A549 (cell line): ENCODE results near the gene RASSF8. TPM values are rescaled to one million over a fixed set of nuclear protein-coding genes. Genes with fewer than 3 reads are reported as not detected.

Source experiments
- ATAC-seq, 2 experiments: fragments of 200-7000 bp in 1 of 2; fragments of >200 bp in 1 of 2; cut with Nextera tagmentation in 1 of 2; cut with Tn5 transposase in 1 of 2; 3 replicates each; pipeline versions ENCODE4 v1.8.0 to v1.9.1; 2018 to 2020; ENCODE audit warnings: mild to moderate bottlenecking in 1 of 2, moderate library complexity in 1 of 2
- CTCF ChIA-PET: fragments of 300-600 bp; sonication (Branson Sonifier 250); formaldehyde crosslinking; extraction: SDS; loops from one replicate; lab custom pipeline; 2021; ENCODE audit warnings: antibody characterized with exemption, inconsistent platforms; lab: Yijun Ruan, JAX
- POLR2A ChIA-PET: fragments of 350-600 bp; formaldehyde crosslinking; extraction: SDS; loops from one replicate; lab custom pipeline; 2021; ENCODE audit warnings: antibody characterized with exemption, inconsistent platforms; lab: Yijun Ruan, JAX
- DNase-seq, 2 experiments: peaks; one replicate each; pipeline versions ENCODE4 v3.0.0 to v3.0.0-alpha.2; 2011 to 2016; ENCODE audit warnings: low read depth in 1 of 2, low spot score in 1 of 2
- FAIRE-seq: peaks from 2 replicates; lab custom pipeline; 2011; peaks lifted over from hg19 to GRCh38; lab: Jason Lieb, UNC
- H3K27ac ChIP-seq, 2 experiments: fragments of >200 bp; sonication (Bioruptor Twin); formaldehyde crosslinking; 3 replicates each; pipeline ENCODE4 v1.5.1; 2016 to 2017
- H3K4me1 ChIP-seq: fragments of >200 bp; sonication (Bioruptor Twin); formaldehyde crosslinking; 3 replicates; pipeline ENCODE4 v1.6.1; 2016
- H3K4me2 ChIP-seq: fragments of >200 bp; sonication (Bioruptor Twin); formaldehyde crosslinking; 3 replicates; pipeline ENCODE4 v1.6.1; 2016
- H3K4me3 ChIP-seq: fragments of >200 bp; sonication (Bioruptor Twin); formaldehyde crosslinking; 3 replicates; pipeline ENCODE4 v1.5.1; 2016
- H3K9me3 ChIP-seq: fragments of >200 bp; sonication (Bioruptor Twin); formaldehyde crosslinking; 3 replicates; pipeline ENCODE4 v1.6.1; 2016
- ATOH8 ChIP-seq: fragments of 250-450 bp; sonication (Bioruptor Pico); IDR thresholded peaks from 2 replicates; pipeline ENCODE4 v1.5.0; 2020; ENCODE audit warnings: low read depth, mild to moderate bottlenecking, moderate library complexity
- CTCF ChIP-seq: fragments of >200 bp; sonication (Bioruptor Twin); formaldehyde crosslinking; IDR thresholded peaks from 3 replicates; pipeline ENCODE4 v1.5.1; 2016
- E2F6 ChIP-seq: IDR thresholded peaks from 2 replicates; pipeline ENCODE4 v1.6.1; 2012; ENCODE audit warnings: low read depth, borderline replicate concordance
- EHMT2 ChIP-seq: fragments of 200-600 bp; sonication (generic); IDR thresholded peaks from 2 replicates; pipeline ENCODE4 v1.6.1; 2016; ENCODE audit warnings: antibody characterized with exemption, low read depth, mild to moderate bottlenecking, moderate library complexity
- ESRRA ChIP-seq: fragments of 150-350 bp; IDR thresholded peaks from 2 replicates; pipeline ENCODE4 v1.6.1; 2014; ENCODE audit warnings: mild to moderate bottlenecking, low read length, borderline replicate concordance
- FOSL2 ChIP-seq, 2 experiments: fragments of 450-650 bp in 1 of 2; fragments of >200 bp in 1 of 2; sonication (Bioruptor Twin) in 1 of 2; formaldehyde crosslinking; IDR thresholded peaks; 2 replicates each; pipeline versions ENCODE4 v1.5.0 to v1.6.1; 2016 to 2020; ENCODE audit warnings: mild to moderate bottlenecking in 1 of 2, moderate library complexity in 1 of 2
- GATA3 ChIP-seq: IDR thresholded peaks from 2 replicates; pipeline ENCODE4 v1.6.1; 2012; ENCODE audit warnings: borderline replicate concordance
- HDAC2 ChIP-seq: fragments of 200-600 bp; sonication (generic); IDR thresholded peaks from 2 replicates; pipeline ENCODE4 v1.6.1; 2016
- HOXA7 ChIP-seq: fragments of 250-450 bp; sonication (Bioruptor Pico); IDR thresholded peaks from 2 replicates; pipeline ENCODE4 v1.5.0; 2020; ENCODE audit warnings: mild to moderate bottlenecking, moderate library complexity
- KDM1A ChIP-seq: fragments of 200-600 bp; sonication (generic); IDR thresholded peaks from 2 replicates; pipeline ENCODE4 v1.6.1; 2016; ENCODE audit warnings: low read depth, mild to moderate bottlenecking
- MAFK ChIP-seq: fragments of 450-650 bp; IDR thresholded peaks from 2 replicates; pipeline ENCODE4 v1.6.1; 2014; ENCODE audit not compliant: partially characterized antibody
- PBX3 ChIP-seq: IDR thresholded peaks from 2 replicates; pipeline ENCODE4 v1.6.1; 2012
- POLR2AphosphoS2 ChIP-seq: conservative IDR thresholded peaks from 2 replicates; pipeline ENCODE4 v1.6.1; 2012; ENCODE audit warnings: low read length, improper control_type of control experiment, inconsistent platforms
- RAD21 ChIP-seq, 2 experiments: fragments of >200 bp in 1 of 2; sonication (Bioruptor Twin) in 1 of 2; formaldehyde crosslinking in 1 of 2; IDR thresholded peaks in 1 of 2; conservative IDR thresholded peaks in 1 of 2; 2 replicates in 1 of 2; 3 replicates in 1 of 2; pipeline ENCODE4 v1.6.1; 2012 to 2018; ENCODE audit warnings: inconsistent platforms in 1 of 2
- SREBF2 ChIP-seq: fragments of 450-650 bp; IDR thresholded peaks from 2 replicates; pipeline ENCODE4 v1.6.1; 2014; ENCODE audit warnings: mild to moderate bottlenecking, moderate library complexity
- TP53 ChIP-seq: fragments of 250-450 bp; sonication (Bioruptor Pico); IDR thresholded peaks from 2 replicates; pipeline ENCODE4 v1.5.0; 2021; ENCODE audit warnings: mild to moderate bottlenecking, moderate library complexity
- USF2 ChIP-seq: fragments of 450-650 bp; IDR thresholded peaks from 2 replicates; pipeline ENCODE4 v1.6.1; 2014; ENCODE audit warnings: antibody characterized with exemption
- ZC3H11A ChIP-seq: fragments of 450-650 bp; IDR thresholded peaks from 2 replicates; pipeline ENCODE4 v1.6.1; 2014; ENCODE audit warnings: antibody characterized with exemption, mild to moderate bottlenecking
- ZSCAN20 ChIP-seq: fragments of 250-450 bp; sonication (Bioruptor Pico); IDR thresholded peaks from 2 replicates; pipeline ENCODE4 v1.8.0; 2022; ENCODE audit warnings: mild to moderate bottlenecking, moderate library complexity
- WGBS: methylation state at CpG from one replicate; pipeline ENCODE4 v1.1.6; 2017; ENCODE audit errors: missing lambda C conversion rate; 5-methylcytosine and 5-hydroxymethylcytosine counted together
- polyA plus RNA-seq, 4 experiments: library from polyadenylated mRNA; depleted of rRNA in 3 of 4; stranded (reverse); fragments of >200 nt; fragmentation: RNase III in 1 of 4; extraction: RNeasy Plus Mini Kit Qiagen cat#74134 plus additional on column Dnase treatment in 1 of 4; gene quantifications; 2 replicates in 3 of 4; 3 replicates in 1 of 4; pipeline ENCODE4 v1.2.3, GENCODE V29; 2011 to 2017
- TF ChIP-seq, protein P1 (sequence below): fragments of >200 bp; sonication (Bioruptor Twin); formaldehyde crosslinking; IDR thresholded peaks from 3 replicates; pipeline ENCODE4 v1.6.1; 2016

The RASSF8 gene
- polyA plus RNA-seq, 2 of the 4 experiments (the other 2 are of a cell fraction) = 5.7 to 8.7 TPM

DNA sequence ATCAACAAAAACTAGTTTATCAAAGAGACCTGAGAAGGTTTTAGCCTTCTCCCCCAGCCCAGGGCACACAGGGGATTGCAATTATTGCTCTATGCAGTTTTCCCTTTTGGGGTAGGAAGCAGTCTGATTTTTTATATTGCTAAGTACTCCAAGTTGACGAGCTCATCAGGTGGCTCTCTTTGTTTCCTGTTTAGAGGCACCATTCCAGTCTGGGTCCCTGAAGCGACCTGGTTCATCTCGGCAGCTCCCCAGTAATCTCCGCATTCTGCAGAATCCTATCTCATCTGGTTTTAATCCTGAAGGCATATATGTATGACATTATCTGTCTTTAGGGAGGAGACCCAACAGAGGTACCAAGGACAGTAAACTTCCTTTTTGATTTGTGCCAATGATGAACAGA, 110.0 kb downstream of the RASSF8 start:
- no peak for FAIRE-seq
- CTCF ChIA-PET = interaction anchor here (1.7 kb wide), 1 partner anchor 29 kb away, joined by 5 read pairs; no protein-coding TSS in a partner anchor
- POLR2A ChIA-PET = no interaction called here
- no peak overlapping the region for H3K27ac ChIP-seq
- H3K4me1 ChIP-seq = no peaks in the 10 kb centered on the region
- TF ChIP-seq EHMT2 = no peak
- TF ChIP-seq E2F6 = no peak
- no peak for TF ChIP-seq HDAC2
- TF ChIP-seq CTCF = no peak
- TF ChIP-seq FOSL2 (IDR thresholded peaks at IDR 0.05) = no peak
- TF ChIP-seq FOSL2 (CRISPR knock-in tag; IDR thresholded peaks at IDR 0.05) = no peak
- no peak for TF ChIP-seq KDM1A
- TF ChIP-seq HOXA7 (CRISPR knock-in tag) = no peak
- TF ChIP-seq GATA3 = no peak
- TF ChIP-seq PBX3 = no peak
- TF ChIP-seq ZSCAN20 (CRISPR knock-in tag) = no peak
- H3K4me2 ChIP-seq = no peak overlapping the region
- WGBS = 87% methylated on average over 4 of the region's 4 CpGs
- ATAC-seq = no peak
- no peaks in the 10 kb centered on the region for H3K9me3 ChIP-seq
- DNase-seq = no peak
- H3K4me3 ChIP-seq = no peak overlapping the region

- Histone ChIP-seq H3K4me1 (no peaks in the 10 kb centered on the region), H3K9me3 (no peaks in the 10 kb centered on the region), H3K27ac (no peak overlapping the region), H3K4me2 (no peak overlapping the region), H3K4me3 (no peak overlapping the region)
- ChIA-PET POLR2A (no interaction called here), CTCF (interaction anchor here (1.7 kb wide), 1 partner anchor 27 kb away, joined by 5 read pairs; no protein-coding TSS in a partner anchor)
- DNase-seq (no peak), ATAC-seq (no peak), FAIRE-seq (peak; percentile 32)
- TF ChIP-seq USF2 (no peak), KDM1A (no peak), GATA3 (no peak), ATOH8 (CRISPR knock-in tag) (no peak), SREBF2 (no peak), ZC3H11A (no peak), RAD21 (conservative IDR thresholded peaks at IDR 0.05 in 1 of 2, IDR thresholded peaks at IDR 0.05 in 1 of 2) (no peak), POLR2AphosphoS2 (no peak), MAFK (no peak), ESRRA (no peak), TP53 (CRISPR knock-in tag) (no peak)
- TF ChIP-seq, protein P1, sequence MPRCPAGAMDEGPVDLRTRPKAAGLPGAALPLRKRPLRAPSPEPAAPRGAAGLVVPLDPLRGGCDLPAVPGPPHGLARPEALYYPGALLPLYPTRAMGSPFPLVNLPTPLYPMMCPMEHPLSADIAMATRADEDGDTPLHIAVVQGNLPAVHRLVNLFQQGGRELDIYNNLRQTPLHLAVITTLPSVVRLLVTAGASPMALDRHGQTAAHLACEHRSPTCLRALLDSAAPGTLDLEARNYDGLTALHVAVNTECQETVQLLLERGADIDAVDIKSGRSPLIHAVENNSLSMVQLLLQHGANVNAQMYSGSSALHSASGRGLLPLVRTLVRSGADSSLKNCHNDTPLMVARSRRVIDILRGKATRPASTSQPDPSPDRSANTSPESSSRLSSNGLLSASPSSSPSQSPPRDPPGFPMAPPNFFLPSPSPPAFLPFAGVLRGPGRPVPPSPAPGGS = no peak
Measured at GRCh38 chr12:26069796-26070195, 111.3 kb downstream of the RASSF8 start.
